ENCODE data around the gene SDCCAG8. TPM values are rescaled to one million over a fixed set of nuclear protein-coding genes. Genes with fewer than 3 reads are reported as not detected.
A peak's percentile ranks its signal among the peaks of the same experiment; 100 is the strongest.

SDCCAG8 gene
- total and polyA plus RNA-seq, 2 experiments from 2014 or later, result 28.3 to 39.3 TPM

DNA sequence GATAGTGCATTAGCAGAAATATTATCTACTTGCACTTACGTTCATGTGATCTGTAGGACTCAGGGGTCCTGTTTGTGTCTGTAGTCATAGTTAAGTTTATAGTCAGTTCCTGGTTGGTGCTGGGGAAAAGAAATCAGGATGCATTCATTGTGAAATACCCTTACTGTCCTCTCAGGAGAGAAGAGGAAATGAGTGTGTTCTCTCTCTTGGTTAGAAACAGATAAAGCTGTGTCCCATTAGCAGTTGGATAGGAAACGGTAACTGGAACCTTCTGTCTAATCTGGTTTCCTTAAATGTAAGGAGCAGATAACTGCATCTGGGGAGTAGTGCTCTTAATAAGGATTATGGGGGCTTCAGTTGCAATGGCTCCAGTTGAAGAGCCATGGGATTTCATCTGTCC, 8.9 kb downstream of the SDCCAG8 start:
- no peak overlapping the region for H3K4me3 ChIP-seq
- no peaks in the 10 kb centered on the region for H3K9me3 ChIP-seq (ENCODE audit: low read depth)
- peaks cover 4% of the 10 kb centered on the region for H3K4me1 ChIP-seq (ENCODE audit: insufficient read depth)
- no peaks in the 10 kb centered on the region for H3K27me3 ChIP-seq
- no peaks in the 10 kb centered on the region for H4K20me1 ChIP-seq (ENCODE audit: insufficient read depth, poor library complexity, severe bottlenecking)
- no peaks in the 10 kb centered on the region for H3K9me2 ChIP-seq (replicated peaks; ENCODE audit: insufficient read depth)
- peak overlapping the region; percentile 10 for H3K27ac ChIP-seq
- no peak overlapping the region for H2AFZ ChIP-seq
- H3K4me2 ChIP-seq, result no peak overlapping the region
- DNase-seq (ENCODE audit: low spot score), result no peak
- no peak for TF ChIP-seq EZH2 (IDR thresholded peaks at IDR 0.05; ENCODE audit: borderline replicate concordance)
- TF ChIP-seq, protein P1, sequence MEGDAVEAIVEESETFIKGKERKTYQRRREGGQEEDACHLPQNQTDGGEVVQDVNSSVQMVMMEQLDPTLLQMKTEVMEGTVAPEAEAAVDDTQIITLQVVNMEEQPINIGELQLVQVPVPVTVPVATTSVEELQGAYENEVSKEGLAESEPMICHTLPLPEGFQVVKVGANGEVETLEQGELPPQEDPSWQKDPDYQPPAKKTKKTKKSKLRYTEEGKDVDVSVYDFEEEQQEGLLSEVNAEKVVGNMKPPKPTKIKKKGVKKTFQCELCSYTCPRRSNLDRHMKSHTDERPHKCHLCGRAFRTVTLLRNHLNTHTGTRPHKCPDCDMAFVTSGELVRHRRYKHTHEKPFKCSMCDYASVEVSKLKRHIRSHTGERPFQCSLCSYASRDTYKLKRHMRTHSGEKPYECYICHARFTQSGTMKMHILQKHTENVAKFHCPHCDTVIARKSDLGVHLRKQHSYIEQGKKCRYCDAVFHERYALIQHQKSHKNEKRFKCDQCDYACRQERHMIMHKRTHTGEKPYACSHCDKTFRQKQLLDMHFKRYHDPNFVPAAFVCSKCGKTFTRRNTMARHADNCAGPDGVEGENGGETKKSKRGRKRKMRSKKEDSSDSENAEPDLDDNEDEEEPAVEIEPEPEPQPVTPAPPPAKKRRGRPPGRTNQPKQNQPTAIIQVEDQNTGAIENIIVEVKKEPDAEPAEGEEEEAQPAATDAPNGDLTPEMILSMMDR (IDR thresholded peaks at IDR 0.05; ENCODE audit: poor library complexity), result no peak
- TF ChIP-seq EZH2phosphoT487 (IDR thresholded peaks at IDR 0.05; ENCODE audit: low read depth, severe bottlenecking, unreplicated experiment), result no peak
- 51% methylated on average over 2 of the region's 2 CpGs for WGBS (ENCODE audit: low lambda C conversion rate, missing lambda C conversion rate)
- H3K79me2 ChIP-seq, result peaks cover 46% of the 10 kb centered on the region
- H3K36me3 ChIP-seq (replicated peaks; ENCODE audit: insufficient read depth, low read depth), result no peaks in the 10 kb centered on the region

DNA sequence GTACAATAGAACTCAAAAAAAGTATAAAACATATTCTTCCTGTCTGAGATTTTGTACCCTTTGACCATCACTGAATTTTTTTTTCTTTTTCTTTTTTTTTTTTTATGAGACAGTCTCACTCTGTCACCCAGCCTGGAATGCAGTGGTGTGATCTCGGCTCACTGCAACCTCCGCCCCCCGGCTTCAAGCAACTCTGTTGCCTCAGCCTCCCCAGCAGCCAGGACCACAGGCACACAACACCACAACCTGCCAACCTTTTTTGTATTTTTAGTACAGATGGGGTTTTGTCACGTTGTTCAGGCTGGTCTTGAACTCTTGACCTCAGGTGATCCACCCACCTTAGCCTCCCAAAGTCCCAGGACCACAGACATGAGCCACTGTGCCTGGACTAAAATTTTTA, 10.4 kb downstream of the SDCCAG8 start:
- Histone ChIP-seq H3K4me1 (ENCODE audit: insufficient read depth) (peaks cover 4% of the 10 kb centered on the region), H3K4me2 (no peak overlapping the region)
- TF ChIP-seq EZH2phosphoT487 (IDR thresholded peaks at IDR 0.05; ENCODE audit: low read depth, severe bottlenecking, unreplicated experiment) (no peak), EZH2 (IDR thresholded peaks at IDR 0.05; ENCODE audit: borderline replicate concordance) (no peak)
- TF ChIP-seq, protein P1 (IDR thresholded peaks at IDR 0.05; ENCODE audit: poor library complexity), result no peak

DNA sequence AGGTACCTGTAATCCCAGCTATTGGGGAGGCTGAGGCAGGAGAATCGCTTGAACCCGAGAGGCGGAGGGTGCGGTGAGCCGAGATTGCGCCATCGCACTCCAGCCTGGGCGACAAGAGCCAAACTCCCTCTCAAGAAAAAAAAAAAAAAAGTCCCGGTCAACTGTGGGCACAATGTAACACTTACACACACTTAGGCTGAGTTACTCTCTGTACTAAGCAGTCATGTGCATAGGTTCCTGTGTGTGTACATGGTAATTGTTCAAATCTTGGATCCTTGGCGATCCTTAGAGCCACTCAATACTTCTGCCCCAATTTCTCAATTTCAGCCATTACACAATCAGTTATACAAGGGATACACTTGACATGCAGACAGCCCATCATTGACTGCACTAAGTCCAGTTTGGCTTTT, 11.6 kb downstream of the SDCCAG8 start:
- WGBS (ENCODE audit: low lambda C conversion rate, missing lambda C conversion rate), result 87% methylated on average over 4 of the region's 10 CpGs
- H3K4me1 ChIP-seq (ENCODE audit: insufficient read depth), result peaks cover 4% of the 10 kb centered on the region

More for the DNA sequence above, 10.4 kb downstream of the SDCCAG8 start:
- H3K27ac ChIP-seq, result no peak overlapping the region
- 95% methylated on average over 4 of the region's 4 CpGs for WGBS (ENCODE audit: low lambda C conversion rate, missing lambda C conversion rate)
- no peaks in the 10 kb centered on the region for H3K9me2 ChIP-seq (replicated peaks; ENCODE audit: insufficient read depth)
- no peak overlapping the region for H2AFZ ChIP-seq
- no peaks in the 10 kb centered on the region for H3K27me3 ChIP-seq
- no peak for DNase-seq (ENCODE audit: low spot score)
- H3K9me3 ChIP-seq (ENCODE audit: low read depth), result no peaks in the 10 kb centered on the region
- H4K20me1 ChIP-seq (ENCODE audit: insufficient read depth, poor library complexity, severe bottlenecking), result no peaks in the 10 kb centered on the region
- no peak overlapping the region for H3K4me3 ChIP-seq
- H3K79me2 ChIP-seq, result peaks cover 33% of the 10 kb centered on the region
- H3K36me3 ChIP-seq (replicated peaks; ENCODE audit: insufficient read depth, low read depth), result no peaks in the 10 kb centered on the region

More for the DNA sequence above, 11.6 kb downstream of the SDCCAG8 start:
- no peaks in the 10 kb centered on the region for H4K20me1 ChIP-seq (ENCODE audit: insufficient read depth, poor library complexity, severe bottlenecking)
- no peaks in the 10 kb centered on the region for H3K9me3 ChIP-seq (ENCODE audit: low read depth)
- H3K4me2 ChIP-seq, result no peak overlapping the region
- H3K9me2 ChIP-seq (replicated peaks; ENCODE audit: insufficient read depth), result no peaks in the 10 kb centered on the region
- no peak overlapping the region for H3K4me3 ChIP-seq
- H3K27ac ChIP-seq, result peak overlapping the region; percentile 60
- TF ChIP-seq EZH2 (IDR thresholded peaks at IDR 0.05; ENCODE audit: borderline replicate concordance) (no peak), EZH2phosphoT487 (IDR thresholded peaks at IDR 0.05; ENCODE audit: low read depth, severe bottlenecking, unreplicated experiment) (no peak)
- TF ChIP-seq, protein P1 (IDR thresholded peaks at IDR 0.05; ENCODE audit: poor library complexity), result no peak
- no peak for DNase-seq (ENCODE audit: low spot score)
- no peaks in the 10 kb centered on the region for H3K36me3 ChIP-seq (replicated peaks; ENCODE audit: insufficient read depth, low read depth)
- no peaks in the 10 kb centered on the region for H3K27me3 ChIP-seq
- peaks cover 21% of the 10 kb centered on the region for H3K79me2 ChIP-seq
- no peak overlapping the region for H2AFZ ChIP-seq
